HepG2 (cell line): Measurements from ENCODE around the gene SKIDA1. TPM values are rescaled to one million over a fixed set of nuclear protein-coding genes. Genes with fewer than 3 reads are reported as not detected.

Experiments
- ATAC-seq: fragments of 200-7000 bp; cut with Tn5 transposase; 3 replicates; pipeline ENCODE4 v1.9.1; 2020; ENCODE audit warnings: mild to moderate bottlenecking, moderate library complexity
- BruUV-seq: library from RNA; stranded (reverse); fragments of 400-500 nt; replicated peaks from 2 replicates; lab custom pipeline; 2021; lab: Mats Ljungman, UMichigan
- CTCF ChIA-PET: fragments of 300-600 bp; formaldehyde crosslinking; extraction: SDS; loops from one replicate; lab custom pipeline; 2021; ENCODE audit warnings: low total read pairs, inconsistent platforms, low intra/inter-chr PET ratio; lab: Yijun Ruan, JAX
- POLR2A ChIA-PET: fragments of 350-600 bp; sonication (Branson Sonifier 250); formaldehyde crosslinking; loops from one replicate; lab custom pipeline; 2020; ENCODE audit warnings: antibody characterized with exemption, inconsistent platforms; lab: Yijun Ruan, JAX
- DNase-seq: peaks from one replicate; pipeline ENCODE4 v3.0.0-alpha.2; 2015; ENCODE audit warnings: low spot score
- FAIRE-seq: peaks from 3 replicates; lab custom pipeline; 2011; peaks lifted over from hg19 to GRCh38; lab: Jason Lieb, UNC
- H2AFZ ChIP-seq: one replicate; pipeline ENCODE4 v1.6.1; 2011; ENCODE audit warnings: low read length, inconsistent platforms
- H3K27ac ChIP-seq: fragments of 300-600 bp; 3 replicates; pipeline ENCODE4 v1.8.0; 2011; ENCODE audit warnings: mixed run types, mild to moderate bottlenecking, mixed read lengths, low read length, inconsistent platforms; ENCODE audit not compliant: insufficient read depth; ENCODE audit errors: extremely low read length
- H3K27me3 ChIP-seq, 2 experiments: fragments of 200-600 bp in 1 of 2; 2 replicates in 1 of 2; 3 replicates in 1 of 2; pipeline versions ENCODE4 v1.6.0 to v1.8.0; 2011; ENCODE audit warnings: low read length in 2 of 2, mild to moderate bottlenecking in 2 of 2, moderate library complexity in 2 of 2, inconsistent platforms in 1 of 2; ENCODE audit not compliant: insufficient read depth in 2 of 2, control insufficient read depth in 1 of 2
- H3K36me3 ChIP-seq, 2 experiments: fragments of 200-600 bp in 1 of 2; replicated peaks in 1 of 2; 2 replicates in 1 of 2; 3 replicates in 1 of 2; pipeline versions ENCODE4 v1.5.1 to v1.8.0; 2011; ENCODE audit warnings: low read length in 2 of 2, inconsistent platforms in 1 of 2; ENCODE audit not compliant: insufficient read depth in 2 of 2, control insufficient read depth in 1 of 2
- H3K4me1 ChIP-seq: 2 replicates; pipeline ENCODE4 v1.5.1; 2012; ENCODE audit warnings: low read length, inconsistent platforms; ENCODE audit not compliant: insufficient read depth
- H3K4me2 ChIP-seq: 2 replicates; pipeline ENCODE4 v1.6.0; 2011; ENCODE audit warnings: low read depth, low read length, inconsistent platforms
- H3K4me3 ChIP-seq, 3 experiments: fragments of 200-600 bp in 1 of 3; sonication (generic), shearing (Covaris generic) in 1 of 3; replicated peaks in 1 of 3; 2 replicates each; pipeline ENCODE4 v1.5.1; 2011 to 2016; ENCODE audit warnings: low read length in 3 of 3, inconsistent platforms in 2 of 3, low read depth in 2 of 3, mild to moderate bottlenecking in 2 of 3, control low read depth in 1 of 3, mixed read lengths in 1 of 3; ENCODE audit not compliant: insufficient read depth in 1 of 3
- H3K79me2 ChIP-seq: one replicate; pipeline ENCODE4 v1.6.1; 2011; ENCODE audit warnings: low read length, inconsistent platforms; ENCODE audit not compliant: insufficient read depth
- H3K9ac ChIP-seq: 2 replicates; pipeline ENCODE4 v1.6.0; 2011; ENCODE audit warnings: mild to moderate bottlenecking, low read depth, low read length, inconsistent platforms; ENCODE audit not compliant: insufficient read depth
- H3K9me3 ChIP-seq: 2 replicates; pipeline ENCODE4 v1.5.1; 2012; ENCODE audit warnings: mild to moderate bottlenecking, low read length
- H4K20me1 ChIP-seq: 2 replicates; pipeline ENCODE4 v1.6.0; 2011; ENCODE audit warnings: inconsistent platforms, mild to moderate bottlenecking, low read length, moderate library complexity; ENCODE audit not compliant: insufficient read depth
- ARNT2 ChIP-seq: sonication (generic); formaldehyde crosslinking; IDR thresholded peaks from 2 replicates; pipeline ENCODE4 v1.8.0; 2022; ENCODE audit warnings: mild to moderate bottlenecking, low read depth, missing genetic modification reagents, moderate library complexity
- CHD4 ChIP-seq: fragments of 200-600 bp; sonication (generic); IDR thresholded peaks from 2 replicates; pipeline ENCODE4 v1.7.0; 2017; ENCODE audit warnings: mild to moderate bottlenecking, low read length, borderline replicate concordance
- FOXO1 ChIP-seq: sonication (generic); formaldehyde crosslinking; IDR thresholded peaks from 2 replicates; pipeline ENCODE4 v1.4.0; 2020; ENCODE audit warnings: missing genetic modification reagents
- HDAC6 ChIP-seq: fragments of 200-600 bp; sonication (generic); IDR thresholded peaks from 2 replicates; pipeline ENCODE4 v1.7.0; 2017; ENCODE audit warnings: mild to moderate bottlenecking, antibody characterized with exemption, low read length, low read depth
- ZMAT3 ChIP-seq: sonication (generic); formaldehyde crosslinking; conservative IDR thresholded peaks from 2 replicates; pipeline ENCODE4 v1.7.0; 2021; ENCODE audit warnings: missing genetic modification reagents
- ZNF121 ChIP-seq: sonication (generic); formaldehyde crosslinking; IDR thresholded peaks from 2 replicates; pipeline ENCODE4 v1.5.0; 2020; ENCODE audit warnings: mild to moderate bottlenecking, missing genetic modification reagents
- ZNF451 ChIP-seq: sonication (generic); formaldehyde crosslinking; IDR thresholded peaks from 2 replicates; pipeline ENCODE4 v1.5.0; 2020; ENCODE audit warnings: mild to moderate bottlenecking, missing genetic modification reagents
- ZNF501 ChIP-seq: sonication (generic); formaldehyde crosslinking; IDR thresholded peaks from 2 replicates; pipeline ENCODE4 v1.5.1; 2020; ENCODE audit warnings: mild to moderate bottlenecking, moderate library complexity, missing genetic modification reagents
- WGBS: methylation state at CpG from one replicate; pipeline ENCODE4 v1.1.6; 2017; ENCODE audit warnings: low lambda C conversion rate; 5-methylcytosine and 5-hydroxymethylcytosine counted together
- in situ Hi-C: cut with HindIII; loops from 2 replicates; pipeline ENCODE4 v1.10.0; 2017; ENCODE audit warnings: low pct_unique_long_range_greater_than_20kb; ENCODE audit not compliant: extremely low pct_ligation_motif_present
- intact Hi-C: fragments of 100-400 bp; cut with micrococcal nuclease; formaldehyde crosslinking; loops from one replicate; pipeline ENCODE4 v1.10.0; 2022; ENCODE audit not compliant: unreplicated experiment
- polyA plus RNA-seq, 8 experiments: library from polyadenylated mRNA; depleted of rRNA in 3 of 8; stranded (reverse) in 7 of 8; unstranded in 1 of 8; fragments of >200 nt; fragmentation: Illumina TruSeq in 4 of 8; extraction: Trizol in 4 of 8; gene quantifications; 2 replicates each; pipeline versions ENCODE4 v1.2.1 to v1.2.3, GENCODE V29; 2011 to 2016; ENCODE audit warnings: low read depth in 4 of 8, missing spikeins in 1 of 8, mixed read lengths in 1 of 8; ENCODE audit not compliant: insufficient read depth in 1 of 8
- total RNA-seq, 5 experiments: library from RNA; depleted of rRNA; stranded (reverse); fragments of >200 nt; fragmentation: Illumina TruSeq; extraction: Trizol; gene quantifications; 2 replicates each; pipeline ENCODE4 v1.2.3, GENCODE V29; 2016; ENCODE audit warnings: low read depth in 1 of 5
- TF ChIP-seq, protein P1 (sequence below): sonication (generic); formaldehyde crosslinking; IDR thresholded peaks from 2 replicates; pipeline ENCODE4 v1.5.0; 2020; ENCODE audit warnings: mild to moderate bottlenecking, missing genetic modification reagents, borderline replicate concordance

Gene SKIDA1
- total and polyA plus RNA-seq, 2 of the 13 experiments (the other 11 are each of a cell fraction or from before 2014, with no cell fraction given) = 0.73 to 1.5 TPM

DNA sequence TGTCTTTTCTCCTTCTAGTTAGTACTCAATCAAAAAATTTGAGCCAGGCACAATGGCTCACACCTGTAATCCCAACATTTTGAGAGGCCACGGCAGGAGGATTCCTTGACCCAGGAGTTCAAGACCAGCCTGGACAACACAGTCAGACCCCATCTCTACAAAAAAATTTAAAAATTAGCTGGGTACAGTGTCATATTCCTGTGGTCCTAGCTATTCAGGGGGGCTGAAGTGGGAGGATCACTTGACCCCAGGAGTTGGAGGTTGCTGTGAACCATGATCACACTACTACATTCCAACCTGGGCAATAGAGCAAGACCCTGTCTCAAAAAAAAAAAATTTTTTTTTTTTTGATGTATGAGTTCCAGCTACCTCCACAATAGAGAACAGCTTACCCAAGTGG lies 57.8 kb downstream of the SKIDA1 start:
- DNase-seq = no peak
- TF ChIP-seq CHD4 = no peak
- peak; percentile 57; the same call in 1 of the 2 replicates for TF ChIP-seq ZNF121
- TF ChIP-seq, all 625 proteins: peak for 1
- Histone ChIP-seq H3K79me2 (no peaks in the 10 kb centered on the region), H3K36me3 (no peaks in the 10 kb centered on the region), H3K27ac (no peak overlapping the region), H3K9ac (no peak overlapping the region), H4K20me1 (no peaks in the 10 kb centered on the region), H3K9me3 (no peaks in the 10 kb centered on the region), H3K4me3 (no peak overlapping the region), H3K4me1 (no peaks in the 10 kb centered on the region), H3K27me3 (peaks cover 0 to 9% of the 10 kb centered on the region in 2 experiments; a peak in 3 of 5 replicates), H3K4me2 (no peak overlapping the region), H2AFZ (no peak overlapping the region)
- no peak for FAIRE-seq
- CTCF ChIA-PET = no interaction called here
- intact Hi-C loops (no loop called here), in situ Hi-C loops (no loop called here)
- POLR2A ChIA-PET = no interaction called here
- BruUV-seq = no TSS peak
- ATAC-seq = no peak
- WGBS = 0% methylated on average over 1 of the region's 1 CpG

DNA sequence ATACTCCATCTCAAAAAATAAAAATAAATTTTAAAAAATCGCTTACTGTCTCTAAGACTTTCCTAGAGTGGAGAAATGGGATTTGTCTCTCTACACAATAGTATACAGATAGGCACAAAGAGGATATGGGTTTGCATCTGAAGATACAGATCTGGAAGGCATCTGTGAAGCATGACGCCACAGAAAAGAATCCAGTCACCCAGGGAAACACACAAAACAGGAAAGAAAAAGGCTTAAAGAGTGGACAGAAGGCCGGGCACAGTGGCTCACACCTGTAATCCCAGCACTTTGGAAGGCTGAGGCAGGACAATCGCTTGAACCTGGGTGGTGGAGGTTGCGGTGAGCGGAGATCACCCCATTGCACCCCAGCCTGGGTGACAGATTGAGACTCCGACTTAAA lies 61.3 kb downstream of the SKIDA1 start:
- WGBS = 42% methylated on average over 7 of the region's 7 CpGs
- TF ChIP-seq FOXO1 (CRISPR knock-in tag) = no peak
- TF ChIP-seq, protein P1, sequence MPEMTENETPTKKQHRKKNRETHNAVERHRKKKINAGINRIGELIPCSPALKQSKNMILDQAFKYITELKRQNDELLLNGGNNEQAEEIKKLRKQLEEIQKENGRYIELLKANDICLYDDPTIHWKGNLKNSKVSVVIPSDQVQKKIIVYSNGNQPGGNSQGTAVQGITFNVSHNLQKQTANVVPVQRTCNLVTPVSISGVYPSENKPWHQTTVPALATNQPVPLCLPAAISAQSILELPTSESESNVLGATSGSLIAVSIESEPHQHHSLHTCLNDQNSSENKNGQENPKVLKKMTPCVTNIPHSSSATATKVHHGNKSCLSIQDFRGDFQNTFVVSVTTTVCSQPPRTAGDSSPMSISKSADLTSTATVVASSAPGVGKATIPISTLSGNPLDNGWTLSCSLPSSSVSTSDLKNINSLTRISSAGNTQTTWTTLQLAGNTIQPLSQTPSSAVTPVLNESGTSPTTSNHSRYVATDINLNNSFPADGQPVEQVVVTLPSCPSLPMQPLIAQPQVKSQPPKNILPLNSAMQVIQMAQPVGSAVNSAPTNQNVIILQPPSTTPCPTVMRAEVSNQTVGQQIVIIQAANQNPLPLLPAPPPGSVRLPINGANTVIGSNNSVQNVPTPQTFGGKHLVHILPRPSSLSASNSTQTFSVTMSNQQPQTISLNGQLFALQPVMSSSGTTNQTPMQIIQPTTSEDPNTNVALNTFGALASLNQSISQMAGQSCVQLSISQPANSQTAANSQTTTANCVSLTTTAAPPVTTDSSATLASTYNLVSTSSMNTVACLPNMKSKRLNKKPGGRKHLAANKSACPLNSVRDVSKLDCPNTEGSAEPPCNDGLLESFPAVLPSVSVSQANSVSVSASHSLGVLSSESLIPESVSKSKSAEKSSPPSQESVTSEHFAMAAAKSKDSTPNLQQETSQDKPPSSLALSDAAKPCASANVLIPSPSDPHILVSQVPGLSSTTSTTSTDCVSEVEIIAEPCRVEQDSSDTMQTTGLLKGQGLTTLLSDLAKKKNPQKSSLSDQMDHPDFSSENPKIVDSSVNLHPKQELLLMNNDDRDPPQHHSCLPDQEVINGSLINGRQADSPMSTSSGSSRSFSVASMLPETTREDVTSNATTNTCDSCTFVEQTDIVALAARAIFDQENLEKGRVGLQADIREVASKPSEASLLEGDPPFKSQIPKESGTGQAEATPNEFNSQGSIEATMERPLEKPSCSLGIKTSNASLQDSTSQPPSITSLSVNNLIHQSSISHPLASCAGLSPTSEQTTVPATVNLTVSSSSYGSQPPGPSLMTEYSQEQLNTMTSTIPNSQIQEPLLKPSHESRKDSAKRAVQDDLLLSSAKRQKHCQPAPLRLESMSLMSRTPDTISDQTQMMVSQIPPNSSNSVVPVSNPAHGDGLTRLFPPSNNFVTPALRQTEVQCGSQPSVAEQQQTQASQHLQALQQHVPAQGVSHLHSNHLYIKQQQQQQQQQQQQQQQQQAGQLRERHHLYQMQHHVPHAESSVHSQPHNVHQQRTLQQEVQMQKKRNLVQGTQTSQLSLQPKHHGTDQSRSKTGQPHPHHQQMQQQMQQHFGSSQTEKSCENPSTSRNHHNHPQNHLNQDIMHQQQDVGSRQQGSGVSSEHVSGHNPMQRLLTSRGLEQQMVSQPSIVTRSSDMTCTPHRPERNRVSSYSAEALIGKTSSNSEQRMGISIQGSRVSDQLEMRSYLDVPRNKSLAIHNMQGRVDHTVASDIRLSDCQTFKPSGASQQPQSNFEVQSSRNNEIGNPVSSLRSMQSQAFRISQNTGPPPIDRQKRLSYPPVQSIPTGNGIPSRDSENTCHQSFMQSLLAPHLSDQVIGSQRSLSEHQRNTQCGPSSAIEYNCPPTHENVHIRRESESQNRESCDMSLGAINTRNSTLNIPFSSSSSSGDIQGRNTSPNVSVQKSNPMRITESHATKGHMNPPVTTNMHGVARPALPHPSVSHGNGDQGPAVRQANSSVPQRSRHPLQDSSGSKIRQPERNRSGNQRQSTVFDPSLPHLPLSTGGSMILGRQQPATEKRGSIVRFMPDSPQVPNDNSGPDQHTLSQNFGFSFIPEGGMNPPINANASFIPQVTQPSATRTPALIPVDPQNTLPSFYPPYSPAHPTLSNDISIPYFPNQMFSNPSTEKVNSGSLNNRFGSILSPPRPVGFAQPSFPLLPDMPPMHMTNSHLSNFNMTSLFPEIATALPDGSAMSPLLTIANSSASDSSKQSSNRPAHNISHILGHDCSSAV (CRISPR knock-in tag) = no peak
- no peak for TF ChIP-seq HDAC6
- TF ChIP-seq ZNF451 (CRISPR knock-in tag) = no peak
- TF ChIP-seq ZNF501 = no peak
- TF ChIP-seq ARNT2 (CRISPR knock-in tag) = no peak
- TF ChIP-seq ZMAT3 (CRISPR knock-in tag) = no peak

More for the DNA sequence above, 61.3 kb downstream of the SKIDA1 start:
- Histone ChIP-seq H3K27ac (no peak overlapping the region), H3K79me2 (no peaks in the 10 kb centered on the region), H3K36me3 (no peaks in the 10 kb centered on the region), H3K27me3 (peaks cover 0 to 9% of the 10 kb centered on the region in 2 experiments; a peak in 3 of 5 replicates), H3K9me3 (no peaks in the 10 kb centered on the region), H4K20me1 (no peaks in the 10 kb centered on the region), H3K4me2 (no peak overlapping the region), H3K4me3 (no peak overlapping the region), H2AFZ (no peak overlapping the region), H3K9ac (no peak overlapping the region), H3K4me1 (no peaks in the 10 kb centered on the region)
- BruUV-seq = no TSS peak
- ChIA-PET POLR2A (interaction anchor here (1.5 kb wide), 1 partner anchor 32 kb away, joined by 3 read pairs; no protein-coding TSS in a partner anchor), CTCF (no interaction called here)
- ATAC-seq (no peak; the same call in 2 of the 3 replicates), DNase-seq (no peak), FAIRE-seq (no peak)
- intact Hi-C loops = no loop called here
- in situ Hi-C loops = no loop called here
